Ovary (tissue), 3 donors: ENCODE results near the gene SH3RF3.

Experiments
- EP300 ChIP-seq: sonication (generic); formaldehyde crosslinking; IDR thresholded peaks from one replicate; pipeline ENCODE4 v1.6.1; 2017; ENCODE audit warnings: antibody characterized with exemption
- POLR2A ChIP-seq: fragments of 450-650 bp; IDR thresholded peaks from one replicate; pipeline ENCODE4 v1.6.1; 2017; ENCODE audit warnings: antibody characterized with exemption, mild to moderate bottlenecking, moderate library complexity
- TF ChIP-seq, protein P1 (sequence below), 3 donors: fragments of 450-650 bp in 2 of 3; fragments of 200-600 bp in 1 of 3; IDR thresholded peaks; one replicate each; pipeline versions ENCODE4 v1.5.1 to v1.8.0; 2016 to 2022; ENCODE audit warnings: antibody characterized with exemption in 3 of 3, mild to moderate bottlenecking in 1 of 3
- donor health status: DM: no; HTN: no; CAD: no.

DNA sequence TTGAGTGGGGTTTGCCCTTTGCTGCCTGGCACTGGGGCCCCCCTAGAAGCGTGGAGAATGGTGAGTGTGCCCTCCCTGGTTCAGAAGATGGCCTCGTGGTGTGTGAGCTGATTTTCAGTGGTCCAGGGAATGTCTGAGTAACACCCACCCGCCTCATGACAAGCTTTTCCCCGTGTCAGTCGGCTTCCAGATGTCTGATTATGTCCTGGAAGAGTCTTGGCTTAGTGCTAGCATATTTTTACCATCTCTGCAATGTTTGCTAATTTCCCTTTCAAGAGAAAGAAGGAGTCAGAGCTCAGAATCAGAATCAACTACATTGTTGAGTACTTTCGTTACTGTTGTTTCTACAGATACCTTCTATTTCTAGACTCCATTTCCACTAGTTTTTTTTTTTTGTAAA, 270.1 kb downstream of the SH3RF3 start:
- TF ChIP-seq POLR2A (no peak), EP300 (no peak)
- TF ChIP-seq, protein P1, sequence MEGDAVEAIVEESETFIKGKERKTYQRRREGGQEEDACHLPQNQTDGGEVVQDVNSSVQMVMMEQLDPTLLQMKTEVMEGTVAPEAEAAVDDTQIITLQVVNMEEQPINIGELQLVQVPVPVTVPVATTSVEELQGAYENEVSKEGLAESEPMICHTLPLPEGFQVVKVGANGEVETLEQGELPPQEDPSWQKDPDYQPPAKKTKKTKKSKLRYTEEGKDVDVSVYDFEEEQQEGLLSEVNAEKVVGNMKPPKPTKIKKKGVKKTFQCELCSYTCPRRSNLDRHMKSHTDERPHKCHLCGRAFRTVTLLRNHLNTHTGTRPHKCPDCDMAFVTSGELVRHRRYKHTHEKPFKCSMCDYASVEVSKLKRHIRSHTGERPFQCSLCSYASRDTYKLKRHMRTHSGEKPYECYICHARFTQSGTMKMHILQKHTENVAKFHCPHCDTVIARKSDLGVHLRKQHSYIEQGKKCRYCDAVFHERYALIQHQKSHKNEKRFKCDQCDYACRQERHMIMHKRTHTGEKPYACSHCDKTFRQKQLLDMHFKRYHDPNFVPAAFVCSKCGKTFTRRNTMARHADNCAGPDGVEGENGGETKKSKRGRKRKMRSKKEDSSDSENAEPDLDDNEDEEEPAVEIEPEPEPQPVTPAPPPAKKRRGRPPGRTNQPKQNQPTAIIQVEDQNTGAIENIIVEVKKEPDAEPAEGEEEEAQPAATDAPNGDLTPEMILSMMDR (IDR thresholded peaks at IDR 0.05) = no peak
